GM21619 (cell line): ENCODE data around the gene GSTCD.

Experiments used
- ATAC-seq: cut with Tn5 transposase; IDR thresholded peaks from one replicate; pipeline ENCODE4 v1.9.1; 2021; ENCODE audit not compliant: unreplicated experiment

GSTCD gene

DNA sequence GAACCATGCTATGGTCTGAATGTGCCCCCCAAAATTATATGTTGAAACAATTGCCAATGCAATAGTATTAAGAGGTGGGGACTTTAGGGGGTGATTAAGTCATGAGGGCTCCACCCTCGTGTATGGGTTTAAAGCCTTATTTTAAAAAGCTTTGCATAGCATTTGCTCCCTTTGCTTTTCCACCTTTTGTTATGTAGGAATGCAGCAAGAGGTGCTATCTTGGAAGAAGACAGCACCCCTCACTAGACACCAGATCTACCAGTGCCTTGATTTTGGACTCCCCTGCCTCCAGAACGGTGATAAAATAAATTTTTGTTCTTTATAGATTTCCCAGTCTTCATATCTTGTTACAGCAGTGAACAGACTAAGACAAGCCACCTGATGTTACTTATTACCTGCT lies 163.4 kb downstream of the GSTCD start:
- ATAC-seq = no peak

DNA sequence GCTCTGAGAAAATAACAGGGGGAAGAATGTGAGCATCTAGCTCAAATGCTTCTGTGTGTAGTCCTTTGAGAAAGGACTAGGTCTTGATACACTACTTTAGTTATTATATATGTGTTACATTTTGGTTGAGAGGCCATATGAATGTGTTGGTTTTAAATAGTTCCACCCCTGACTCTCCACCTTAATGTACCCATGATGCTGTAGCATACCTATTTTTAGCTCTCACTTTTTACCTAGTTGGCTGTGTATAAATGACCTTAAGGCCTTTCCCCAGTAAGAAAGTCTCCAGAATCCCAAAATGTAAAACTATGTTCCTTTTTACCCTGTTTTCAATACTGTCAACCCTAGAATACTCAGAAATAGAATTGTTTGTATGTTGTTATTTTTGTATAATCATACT lies 166.6 kb downstream of the GSTCD start:
- ATAC-seq = no peak

DNA sequence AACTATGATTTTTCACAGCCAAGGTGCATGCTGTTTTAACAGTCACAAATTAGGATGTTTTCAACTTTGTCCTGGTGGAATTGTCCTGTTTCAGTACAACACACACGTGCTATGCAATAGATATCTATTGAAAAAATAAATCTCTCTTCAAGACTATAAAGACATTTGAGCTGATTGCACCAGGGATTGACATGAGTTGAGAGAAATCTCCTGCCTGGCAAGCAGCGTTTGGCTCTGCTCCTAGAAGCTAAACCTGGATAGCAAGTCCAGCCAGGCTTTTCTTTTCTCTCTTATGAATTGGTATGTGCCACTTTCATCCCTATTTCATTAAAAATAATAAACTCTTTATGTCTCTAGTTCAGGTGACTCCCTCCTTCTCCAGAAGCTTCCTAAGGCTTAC lies 170.1 kb downstream of the GSTCD start:
- ATAC-seq = no peak

DNA sequence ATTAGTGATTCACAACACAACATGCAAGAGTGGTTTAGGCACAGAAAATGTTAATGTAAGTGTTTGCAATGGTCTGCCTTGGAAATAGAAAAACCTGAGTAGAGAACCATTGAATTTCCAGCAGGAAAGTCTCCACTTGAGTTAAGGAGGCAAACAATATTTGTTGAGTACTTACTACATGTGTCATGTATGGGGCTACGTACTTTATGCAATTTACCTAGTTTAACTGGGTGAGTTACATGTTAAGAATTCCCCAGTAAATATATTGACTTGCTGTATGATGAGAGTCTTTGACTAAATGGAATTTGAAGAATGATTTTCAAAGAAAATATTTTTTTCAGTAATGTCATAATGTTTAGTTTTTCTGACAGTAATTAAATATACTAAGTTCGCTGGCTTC lies 178.9 kb downstream of the GSTCD start:
- ATAC-seq = no peak

DNA sequence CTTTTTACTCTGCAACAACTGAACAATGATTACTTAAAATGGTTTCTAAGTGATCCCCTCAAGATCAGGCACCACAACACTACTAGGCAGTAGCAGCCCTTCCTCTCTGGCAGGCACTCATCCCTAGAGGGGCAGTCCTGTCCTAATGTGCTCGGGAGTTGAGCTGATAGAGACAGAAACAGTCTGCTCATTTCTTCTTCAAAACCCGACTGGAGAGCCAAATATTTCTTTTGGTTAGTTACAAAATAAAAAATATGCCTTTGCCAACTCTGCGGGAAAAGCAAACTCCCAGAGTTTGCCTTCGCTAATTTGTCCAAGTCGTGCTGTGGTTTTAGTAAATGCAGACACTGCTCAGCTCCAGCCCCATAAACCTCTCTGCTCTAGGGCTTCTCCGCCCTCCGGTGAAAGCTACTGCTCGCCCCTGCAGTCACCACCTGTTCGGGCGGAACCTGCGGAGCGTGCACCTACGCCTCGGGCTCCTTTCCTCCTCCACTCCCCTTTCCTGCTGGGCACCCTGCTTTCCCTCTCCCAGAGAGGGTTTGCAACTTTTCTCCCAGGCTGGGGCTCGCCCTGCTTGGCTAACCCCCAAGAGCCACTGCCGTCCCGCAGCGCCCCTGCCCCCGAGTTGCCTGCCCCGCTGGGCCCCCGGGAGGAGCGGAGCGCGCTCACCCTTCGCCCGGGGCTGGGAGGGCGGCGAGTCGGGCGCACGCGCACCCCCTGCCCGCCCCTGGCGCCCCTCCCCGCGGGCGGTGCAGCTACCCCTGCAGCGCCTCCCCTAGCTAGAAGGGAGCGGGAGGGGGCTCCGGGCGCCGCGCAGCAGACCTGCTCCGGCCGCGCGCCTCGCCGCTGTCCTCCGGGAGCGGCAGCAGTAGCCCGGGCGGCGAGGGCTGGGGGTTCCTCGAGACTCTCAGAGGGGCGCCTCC lies 186.3 kb downstream of the GSTCD start, which contains the start of gene NPNT:
Gene NPNT, plus strand, starts transcription at position 812 of the 923 bp plus-strand sequence. CDS start 182 bp downstream, outside the sequence.
- peak; percentile 31 for ATAC-seq

DNA sequence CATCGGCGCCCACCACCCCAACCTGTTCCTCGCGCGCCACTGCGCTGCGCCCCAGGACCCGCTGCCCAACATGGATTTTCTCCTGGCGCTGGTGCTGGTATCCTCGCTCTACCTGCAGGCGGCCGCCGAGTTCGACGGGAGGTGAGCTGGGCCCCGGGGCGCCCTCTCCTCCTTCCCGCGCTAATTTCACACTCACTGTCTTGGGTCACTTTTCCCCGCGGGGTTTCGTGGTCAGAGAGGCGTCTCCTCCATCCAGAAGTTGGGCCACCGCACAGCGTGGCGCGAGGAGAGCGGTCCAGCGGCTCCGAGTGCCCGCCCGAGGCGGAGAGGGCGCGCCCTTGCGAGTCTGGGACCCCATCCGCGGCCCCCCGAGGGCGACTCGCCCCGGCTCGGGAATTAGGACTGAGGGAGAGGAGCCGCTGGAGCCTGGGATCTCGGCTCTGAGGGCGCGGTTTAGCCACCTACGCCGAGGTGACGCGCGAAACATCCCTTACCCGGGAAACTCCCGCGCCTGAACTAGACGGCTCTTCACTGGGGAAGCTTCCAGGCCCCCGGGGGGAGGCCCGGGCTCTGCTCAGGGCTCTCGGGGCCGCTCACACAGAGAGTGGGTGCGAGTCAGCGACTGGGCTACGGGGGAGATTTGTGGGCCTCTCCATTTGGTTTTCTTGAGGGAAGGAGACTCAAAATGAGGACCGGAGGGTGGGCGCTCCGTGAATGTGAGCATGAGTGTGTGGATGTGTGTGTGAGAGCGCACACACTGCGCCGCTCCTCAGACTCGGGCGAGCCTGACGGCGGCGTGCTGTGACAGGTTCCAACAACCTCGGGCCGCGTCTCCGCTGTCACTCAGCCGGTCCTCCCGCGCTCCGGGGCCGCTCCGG lies 187.2 kb downstream of the GSTCD start:
- ATAC-seq = peak; percentile 42

DNA sequence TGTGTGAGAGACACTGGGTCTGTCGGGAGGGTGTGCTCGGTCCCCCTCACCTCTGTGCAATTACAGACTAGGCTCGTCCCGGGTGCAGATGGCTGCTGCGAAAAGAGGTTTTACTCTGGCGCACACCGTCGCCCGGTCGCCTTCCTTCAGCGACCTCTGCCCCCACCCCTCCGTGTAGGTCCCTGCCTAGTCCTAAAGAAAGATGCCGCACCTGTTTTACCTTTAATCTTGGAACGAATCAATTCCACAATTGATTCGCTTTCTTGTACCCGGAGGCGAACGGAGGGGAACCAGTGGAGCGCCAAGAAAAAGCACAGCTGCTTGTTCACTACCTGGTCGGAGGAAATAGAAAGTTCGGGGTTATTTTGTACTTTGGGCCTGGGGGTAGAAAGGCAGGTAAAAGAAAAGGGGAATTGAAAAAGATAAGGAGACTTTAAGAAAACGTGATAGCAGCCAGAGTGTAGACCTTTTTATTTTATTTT lies 187.9 kb downstream of the GSTCD start:
- peak; percentile 17 for ATAC-seq
